Epithelial cell of prostate (primary cell): ENCODE data around the gene UFSP1.

Experiments
- DNase-seq: peaks from one replicate; pipeline ENCODE4 v3.0.0-alpha.2; 2011; ENCODE audit warnings: low read depth, low spot score
- H3K27ac ChIP-seq: fragments of 450-650 bp; 2 replicates; pipeline ENCODE4 v1.5.1; 2017; ENCODE audit warnings: mild to moderate bottlenecking

Gene UFSP1

GRCh38 chr7:100896732-100897608 lies 7.5 kb upstream of the UFSP1 start:
- no peak for DNase-seq
- no peak overlapping the region for H3K27ac ChIP-seq

DNA sequence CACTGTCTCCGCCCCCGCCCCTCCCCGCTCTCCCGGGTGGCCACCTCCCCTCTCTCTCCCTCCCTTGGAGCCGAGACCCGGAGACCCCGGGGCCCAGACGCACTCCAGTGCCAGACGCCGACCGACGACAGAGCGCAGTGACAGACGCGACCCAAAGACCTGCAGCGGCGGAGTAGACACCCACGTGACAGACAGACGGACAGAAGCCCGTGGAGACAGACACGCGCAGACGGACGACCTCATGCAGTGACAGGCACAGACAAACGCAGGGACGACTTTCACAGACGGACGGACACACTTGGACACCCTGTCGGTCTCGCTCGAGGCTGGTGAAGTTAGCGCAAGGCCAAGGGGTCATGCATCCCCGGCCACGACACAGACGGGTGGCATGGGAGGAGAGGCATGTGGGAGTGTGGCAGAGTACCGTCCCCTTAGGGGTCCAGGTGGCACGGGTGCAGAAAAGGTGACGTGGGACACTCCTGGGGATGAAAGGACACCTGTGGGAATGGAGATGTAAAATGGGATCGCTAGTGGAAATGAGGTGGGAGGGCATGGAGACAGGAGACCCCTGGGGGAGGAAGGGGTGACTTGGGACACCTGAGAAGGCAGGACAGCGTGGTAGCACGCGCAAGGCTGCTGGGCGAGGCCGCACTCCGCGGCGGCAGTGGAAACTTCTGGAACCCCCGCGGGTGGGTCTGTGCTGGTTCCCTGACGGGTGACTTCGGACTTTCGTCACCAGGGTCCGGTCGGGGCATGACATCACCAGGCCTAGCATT lies 6.6 kb upstream of the UFSP1 start:
- H3K27ac ChIP-seq: no peak overlapping the region
- no peak for DNase-seq

GRCh38 chr7:100895701-100895955 lies 6.1 kb upstream of the UFSP1 start, which contains the start of gene ACHE:
ACHE (minus strand) TSS chr7:100895888; CDS start chr7:100894232, 1,656 bp downstream.
- no peak for DNase-seq
- H3K27ac ChIP-seq: no peak within 1 kb of the TSS

GRCh38 chr7:100894860-100895700 lies 5.6 kb upstream of the UFSP1 start:
- DNase-seq: no peak
- H3K27ac ChIP-seq: no peak overlapping the region

DNA sequence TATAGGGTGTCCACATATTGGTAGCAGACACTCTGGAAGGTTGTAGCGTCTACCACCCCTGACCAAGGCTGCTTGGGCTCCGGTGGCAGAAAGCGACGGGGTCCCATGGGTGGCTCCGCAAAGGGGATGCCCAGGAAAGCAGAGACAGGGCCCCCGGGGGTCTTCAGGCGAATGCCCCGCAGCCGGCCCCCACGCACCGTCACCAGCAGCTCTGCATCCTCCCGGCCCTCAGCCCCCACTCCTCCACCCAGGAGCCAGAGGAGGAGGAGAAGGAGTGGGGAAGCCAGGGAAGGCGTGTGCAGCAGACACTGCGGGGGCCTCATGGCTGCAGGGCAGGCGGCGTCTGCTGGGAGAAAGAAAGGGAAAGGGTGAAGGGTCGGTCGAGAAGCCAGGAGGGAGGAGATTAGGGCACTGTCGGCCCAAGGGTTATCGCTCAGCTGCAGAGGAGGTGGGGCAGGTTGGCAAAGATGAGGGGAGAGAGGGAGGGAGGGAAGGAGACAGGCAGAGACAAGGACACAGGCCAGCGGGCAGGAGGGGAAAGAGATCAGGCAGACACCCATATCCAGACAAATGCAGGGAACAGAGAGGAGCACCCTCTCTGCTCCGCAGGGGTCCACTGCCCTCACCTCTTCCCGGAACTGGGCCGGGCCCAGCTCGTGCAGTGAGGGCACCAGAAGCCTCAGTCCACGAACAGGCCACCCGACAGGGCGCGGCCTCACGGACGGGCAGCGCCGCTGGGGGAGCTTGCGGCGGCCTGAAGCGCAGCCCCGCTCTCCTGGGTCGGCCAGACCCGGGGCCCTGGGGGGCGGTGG lies 4.6 kb upstream of the UFSP1 start:
- no peak overlapping the region for H3K27ac ChIP-seq
- no peak for DNase-seq

- no peak for DNase-seq
Measured at GRCh38 chr7:100893318-100893895, 3.9 kb upstream of the UFSP1 start.

DNA sequence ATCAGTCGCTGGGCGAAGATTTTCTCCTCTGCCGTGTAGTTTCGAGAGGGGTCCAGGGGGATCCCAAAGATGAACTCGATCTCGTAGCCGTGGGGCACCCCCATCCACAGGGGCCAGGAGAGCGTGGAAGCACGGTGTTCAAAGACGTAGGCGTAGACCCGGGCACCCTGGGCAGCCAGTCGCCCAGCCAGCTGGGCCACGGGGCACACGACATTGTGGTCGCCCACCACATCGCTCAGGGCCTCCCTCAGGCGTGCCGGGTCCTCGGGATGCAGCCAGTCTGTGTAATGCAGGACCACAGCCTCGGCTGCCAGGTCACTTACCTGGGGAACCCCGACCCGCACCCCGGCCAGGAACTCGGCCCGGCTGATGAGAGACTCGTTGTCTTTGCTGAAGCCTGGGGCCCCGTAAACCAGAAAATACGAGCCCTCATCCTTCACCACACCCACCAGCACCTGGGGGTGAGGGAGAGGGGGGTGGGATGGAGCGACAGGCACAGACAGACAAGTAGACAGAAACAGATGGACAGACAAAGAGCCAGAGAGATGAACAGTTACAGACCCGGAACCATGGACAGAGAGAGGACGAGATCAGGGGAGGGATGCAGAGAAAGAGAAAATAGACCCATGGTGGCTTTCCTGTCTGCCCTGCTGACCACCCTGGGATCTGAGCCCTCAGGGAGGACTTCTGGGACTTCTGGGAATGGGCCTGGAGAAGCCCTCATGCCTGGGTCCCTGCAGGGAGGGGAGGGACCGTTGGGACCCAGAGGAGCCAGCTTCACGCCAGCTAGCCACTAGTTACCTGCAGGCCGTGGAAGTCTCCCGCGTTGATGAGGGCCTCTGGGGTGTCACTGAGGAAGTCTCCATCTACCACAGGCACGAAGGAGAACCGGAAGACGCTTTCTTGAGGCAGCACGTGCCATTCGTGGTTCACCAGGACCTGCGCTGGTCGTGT lies 3.1 kb upstream of the UFSP1 start:
- H3K27ac ChIP-seq: no peak overlapping the region

More at GRCh38 chr7:100893318-100893895, 3.9 kb upstream of the UFSP1 start:
- no peak overlapping the region for H3K27ac ChIP-seq

GRCh38 chr7:100891568-100892247 lies 2.2 kb upstream of the UFSP1 start:
- DNase-seq: peak; percentile 73
- peak overlapping the region; percentile 94 for H3K27ac ChIP-seq

More for the DNA sequence above, 3.1 kb upstream of the UFSP1 start:
- DNase-seq: no peak

- no peak for DNase-seq
- H3K27ac ChIP-seq: peak overlapping the region; percentile 94
Measured at GRCh38 chr7:100890653-100891567, 1.4 kb upstream of the UFSP1 start.

GRCh38 chr7:100888291-100888987 lies 1.1 kb downstream of the UFSP1 start:
- H3K27ac ChIP-seq: peak overlapping the region; percentile 94
- DNase-seq: no peak

DNA sequence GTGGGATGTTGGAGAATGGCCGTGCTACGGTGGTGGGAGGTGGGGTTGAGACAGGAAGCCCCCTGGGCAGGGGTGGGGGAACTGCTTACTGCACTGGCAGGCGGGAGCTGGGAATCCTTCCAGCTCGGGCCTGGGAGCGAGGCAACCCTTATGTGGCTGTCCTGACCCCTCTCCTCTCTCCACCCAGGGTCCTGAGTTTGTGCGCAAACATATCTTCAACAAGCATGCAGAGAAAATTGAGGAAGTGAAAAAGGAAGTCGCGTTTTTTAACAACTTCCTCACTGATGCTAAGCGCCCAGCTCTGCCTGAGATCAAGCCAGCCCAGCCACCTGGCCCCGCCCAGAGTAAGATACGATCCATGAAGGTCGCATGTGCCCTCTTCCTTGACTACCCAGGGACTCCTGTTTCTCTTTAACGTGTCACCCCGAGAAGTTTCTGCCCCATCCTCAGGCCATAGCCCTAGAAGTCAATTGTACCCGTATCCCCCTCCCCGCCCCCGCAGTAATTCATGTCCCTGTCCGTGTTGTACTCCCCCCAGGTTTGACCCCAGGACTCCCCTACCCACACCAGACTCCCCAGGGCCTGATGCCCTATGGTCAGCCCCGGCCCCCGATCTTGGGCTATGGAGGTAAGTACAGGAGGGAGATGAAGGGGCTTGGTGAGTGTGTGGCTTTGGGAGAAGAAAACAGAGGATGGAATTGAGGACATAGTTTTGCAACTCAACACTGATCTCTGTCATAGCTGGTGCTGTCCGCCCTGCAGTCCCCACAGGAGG lies 1.8 kb downstream of the UFSP1 start:
- H3K27ac ChIP-seq: peak overlapping the region; percentile 94
- no peak for DNase-seq

DNA sequence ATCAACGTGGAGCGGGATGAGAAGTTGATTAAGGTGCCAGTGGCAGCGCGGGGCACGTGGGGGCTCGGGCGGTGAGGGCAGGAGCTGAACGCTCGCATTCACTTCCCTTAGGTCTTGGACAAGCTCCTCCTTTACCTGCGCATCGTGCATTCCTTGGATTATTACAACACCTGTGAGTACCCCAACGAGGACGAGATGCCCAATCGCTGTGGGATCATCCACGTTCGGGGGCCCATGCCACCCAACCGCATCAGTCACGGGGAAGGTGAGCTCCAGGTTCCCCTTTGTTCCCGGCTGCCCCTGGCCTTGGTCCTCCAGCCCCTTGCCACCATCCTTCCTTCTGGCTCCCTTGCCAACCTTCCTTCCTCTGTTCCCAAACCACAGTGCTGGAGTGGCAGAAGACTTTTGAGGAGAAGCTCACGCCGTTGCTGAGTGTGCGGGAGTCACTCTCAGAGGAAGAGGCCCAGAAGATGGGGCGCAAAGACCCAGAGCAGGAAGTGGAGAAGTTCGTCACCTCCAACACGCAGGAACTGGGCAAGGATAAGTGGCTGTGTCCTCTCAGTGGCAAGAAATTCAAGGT lies 2.5 kb downstream of the UFSP1 start:
- no peak for DNase-seq
- H3K27ac ChIP-seq: no peak overlapping the region

DNA sequence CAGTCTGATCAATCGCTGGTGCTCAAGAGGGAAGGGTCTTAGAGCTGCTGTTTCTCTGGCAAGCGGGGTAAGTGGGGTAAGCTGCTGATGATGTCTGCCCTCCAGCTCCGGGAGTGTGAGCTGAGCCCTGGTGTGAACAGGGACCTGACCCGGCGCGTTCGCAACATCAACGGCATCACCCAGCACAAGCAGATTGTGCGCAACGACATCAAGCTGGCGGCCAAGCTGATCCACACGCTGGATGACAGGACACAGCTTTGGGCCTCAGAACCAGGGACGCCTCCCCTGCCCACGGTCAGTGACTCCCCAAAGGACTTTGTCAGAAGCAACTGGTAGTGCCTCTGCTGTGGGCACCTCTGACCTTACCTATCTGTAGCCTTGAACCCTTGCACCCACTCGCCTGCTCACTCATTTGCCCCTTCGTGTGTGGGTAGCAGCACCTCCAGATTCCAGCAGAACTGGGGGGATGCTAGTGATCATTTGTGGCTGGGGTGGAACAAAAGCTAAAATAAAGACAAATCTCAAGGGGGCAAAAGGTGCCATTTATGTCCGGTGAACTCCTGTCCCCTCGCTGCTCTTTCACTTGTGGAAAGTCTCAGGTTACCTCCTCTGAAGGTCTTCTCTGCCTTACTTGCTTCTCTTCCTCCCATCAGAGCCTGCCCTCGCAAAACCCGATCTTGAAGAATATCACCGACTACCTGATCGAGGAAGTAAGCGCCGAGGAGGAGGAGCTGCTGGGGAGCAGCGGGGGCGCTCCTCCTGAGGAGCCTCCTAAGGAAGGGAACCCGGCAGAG lies 3.2 kb downstream of the UFSP1 start:
- DNase-seq: no peak
- no peak overlapping the region for H3K27ac ChIP-seq

DNA sequence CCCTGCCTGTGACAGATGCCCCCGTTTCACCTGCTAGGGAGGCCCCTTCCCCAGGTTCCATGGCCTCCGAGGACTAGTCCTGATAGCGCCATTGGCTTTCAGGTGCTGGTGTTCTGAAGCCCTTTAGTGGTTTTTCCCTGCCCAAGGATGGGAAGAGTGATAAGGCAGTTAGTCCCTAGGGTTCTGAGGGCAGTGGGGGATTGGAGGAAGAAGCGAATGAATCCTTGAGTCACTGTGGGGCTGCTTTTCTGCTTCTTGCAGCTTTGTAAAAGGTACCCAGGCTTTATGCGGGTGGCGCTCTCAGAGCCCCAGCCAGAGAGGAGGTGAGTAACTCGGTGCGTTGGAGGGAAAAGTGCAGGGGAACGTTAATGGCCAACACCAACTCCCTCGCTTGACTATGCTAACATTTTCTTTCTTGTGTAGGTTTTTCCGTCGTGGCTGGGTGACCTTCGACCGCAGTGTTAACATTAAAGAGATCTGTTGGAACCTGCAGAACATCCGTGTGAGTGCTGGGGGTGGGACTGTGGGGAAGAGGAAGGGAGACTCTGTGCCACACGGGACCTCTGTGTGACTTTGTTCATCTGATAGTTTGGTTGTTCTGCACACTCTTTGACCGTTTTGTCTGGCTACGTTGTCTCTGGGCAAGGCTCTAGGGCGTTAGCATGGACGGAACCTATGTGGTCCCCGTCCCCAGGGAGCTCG lies 3.9 kb downstream of the UFSP1 start:
- H3K27ac ChIP-seq: no peak overlapping the region
- no peak for DNase-seq
